ENCODE results near the gene ZDHHC13.

GRCh38 chr11:19185516-19186052, 68.6 kb downstream of the ZDHHC13 start:
- TF ChIP-seq CTCF (IDR thresholded peaks at IDR 0.05; ENCODE audit: low read depth, low read length, missing input control) (no peak), RXRA (IDR thresholded peaks at IDR 0.05) (no peak), MAX (IDR thresholded peaks at IDR 0.05) (no peak), GABPA (IDR thresholded peaks at IDR 0.05 in 1 of 2, conservative IDR thresholded peaks at IDR 0.05 in 1 of 2) (no peak), RAD21 (IDR thresholded peaks at IDR 0.05) (no peak), TAF1 (conservative IDR thresholded peaks at IDR 0.05) (no peak), ATF3 (IDR thresholded peaks at IDR 0.05) (no peak), HNF4G (IDR thresholded peaks at IDR 0.05) (no peak), JUND (IDR thresholded peaks at IDR 0.05) (no peak), YY1 (IDR thresholded peaks at IDR 0.05) (no peak), HNF4A (conservative IDR thresholded peaks at IDR 0.05) (no peak)
- TF ChIP-seq, protein P1, sequence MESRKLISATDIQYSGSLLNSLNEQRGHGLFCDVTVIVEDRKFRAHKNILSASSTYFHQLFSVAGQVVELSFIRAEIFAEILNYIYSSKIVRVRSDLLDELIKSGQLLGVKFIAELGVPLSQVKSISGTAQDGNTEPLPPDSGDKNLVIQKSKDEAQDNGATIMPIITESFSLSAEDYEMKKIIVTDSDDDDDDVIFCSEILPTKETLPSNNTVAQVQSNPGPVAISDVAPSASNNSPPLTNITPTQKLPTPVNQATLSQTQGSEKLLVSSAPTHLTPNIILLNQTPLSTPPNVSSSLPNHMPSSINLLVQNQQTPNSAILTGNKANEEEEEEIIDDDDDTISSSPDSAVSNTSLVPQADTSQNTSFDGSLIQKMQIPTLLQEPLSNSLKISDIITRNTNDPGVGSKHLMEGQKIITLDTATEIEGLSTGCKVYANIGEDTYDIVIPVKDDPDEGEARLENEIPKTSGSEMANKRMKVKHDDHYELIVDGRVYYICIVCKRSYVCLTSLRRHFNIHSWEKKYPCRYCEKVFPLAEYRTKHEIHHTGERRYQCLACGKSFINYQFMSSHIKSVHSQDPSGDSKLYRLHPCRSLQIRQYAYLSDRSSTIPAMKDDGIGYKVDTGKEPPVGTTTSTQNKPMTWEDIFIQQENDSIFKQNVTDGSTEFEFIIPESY (IDR thresholded peaks at IDR 0.05): no peak
- TF ChIP-seq, protein P2, sequence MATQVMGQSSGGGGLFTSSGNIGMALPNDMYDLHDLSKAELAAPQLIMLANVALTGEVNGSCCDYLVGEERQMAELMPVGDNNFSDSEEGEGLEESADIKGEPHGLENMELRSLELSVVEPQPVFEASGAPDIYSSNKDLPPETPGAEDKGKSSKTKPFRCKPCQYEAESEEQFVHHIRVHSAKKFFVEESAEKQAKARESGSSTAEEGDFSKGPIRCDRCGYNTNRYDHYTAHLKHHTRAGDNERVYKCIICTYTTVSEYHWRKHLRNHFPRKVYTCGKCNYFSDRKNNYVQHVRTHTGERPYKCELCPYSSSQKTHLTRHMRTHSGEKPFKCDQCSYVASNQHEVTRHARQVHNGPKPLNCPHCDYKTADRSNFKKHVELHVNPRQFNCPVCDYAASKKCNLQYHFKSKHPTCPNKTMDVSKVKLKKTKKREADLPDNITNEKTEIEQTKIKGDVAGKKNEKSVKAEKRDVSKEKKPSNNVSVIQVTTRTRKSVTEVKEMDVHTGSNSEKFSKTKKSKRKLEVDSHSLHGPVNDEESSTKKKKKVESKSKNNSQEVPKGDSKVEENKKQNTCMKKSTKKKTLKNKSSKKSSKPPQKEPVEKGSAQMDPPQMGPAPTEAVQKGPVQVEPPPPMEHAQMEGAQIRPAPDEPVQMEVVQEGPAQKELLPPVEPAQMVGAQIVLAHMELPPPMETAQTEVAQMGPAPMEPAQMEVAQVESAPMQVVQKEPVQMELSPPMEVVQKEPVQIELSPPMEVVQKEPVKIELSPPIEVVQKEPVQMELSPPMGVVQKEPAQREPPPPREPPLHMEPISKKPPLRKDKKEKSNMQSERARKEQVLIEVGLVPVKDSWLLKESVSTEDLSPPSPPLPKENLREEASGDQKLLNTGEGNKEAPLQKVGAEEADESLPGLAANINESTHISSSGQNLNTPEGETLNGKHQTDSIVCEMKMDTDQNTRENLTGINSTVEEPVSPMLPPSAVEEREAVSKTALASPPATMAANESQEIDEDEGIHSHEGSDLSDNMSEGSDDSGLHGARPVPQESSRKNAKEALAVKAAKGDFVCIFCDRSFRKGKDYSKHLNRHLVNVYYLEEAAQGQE (IDR thresholded peaks at IDR 0.05): no peak
